ENCODE measurements around the gene DUOXA1.
"Not testable (repeated sequence)": the region's sequence is repeated elsewhere in the genome, so short reads cannot be mapped to it uniquely, and the experiment has no call there.

DNA sequence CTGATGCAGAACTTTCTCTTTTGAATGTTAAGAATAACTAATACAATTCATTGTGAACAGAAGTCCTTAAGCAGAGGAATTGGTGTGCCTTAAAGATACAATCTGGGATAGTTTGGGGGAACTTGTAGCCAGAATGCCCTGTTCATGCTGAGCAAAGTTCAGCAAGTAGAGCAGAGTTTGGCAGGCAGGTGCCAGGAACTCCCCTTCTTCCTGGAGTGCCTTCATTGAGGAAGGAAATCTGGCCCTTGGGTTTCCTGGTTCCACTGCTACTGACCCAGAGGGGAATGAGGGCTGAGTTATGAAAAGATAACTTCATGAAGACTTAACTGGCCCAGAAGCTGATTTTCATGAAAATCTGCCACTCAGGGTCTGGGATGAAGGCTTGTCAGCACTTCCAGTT is 56.1 kb downstream of the DUOXA1 start:
- TF ChIP-seq, protein P1, sequence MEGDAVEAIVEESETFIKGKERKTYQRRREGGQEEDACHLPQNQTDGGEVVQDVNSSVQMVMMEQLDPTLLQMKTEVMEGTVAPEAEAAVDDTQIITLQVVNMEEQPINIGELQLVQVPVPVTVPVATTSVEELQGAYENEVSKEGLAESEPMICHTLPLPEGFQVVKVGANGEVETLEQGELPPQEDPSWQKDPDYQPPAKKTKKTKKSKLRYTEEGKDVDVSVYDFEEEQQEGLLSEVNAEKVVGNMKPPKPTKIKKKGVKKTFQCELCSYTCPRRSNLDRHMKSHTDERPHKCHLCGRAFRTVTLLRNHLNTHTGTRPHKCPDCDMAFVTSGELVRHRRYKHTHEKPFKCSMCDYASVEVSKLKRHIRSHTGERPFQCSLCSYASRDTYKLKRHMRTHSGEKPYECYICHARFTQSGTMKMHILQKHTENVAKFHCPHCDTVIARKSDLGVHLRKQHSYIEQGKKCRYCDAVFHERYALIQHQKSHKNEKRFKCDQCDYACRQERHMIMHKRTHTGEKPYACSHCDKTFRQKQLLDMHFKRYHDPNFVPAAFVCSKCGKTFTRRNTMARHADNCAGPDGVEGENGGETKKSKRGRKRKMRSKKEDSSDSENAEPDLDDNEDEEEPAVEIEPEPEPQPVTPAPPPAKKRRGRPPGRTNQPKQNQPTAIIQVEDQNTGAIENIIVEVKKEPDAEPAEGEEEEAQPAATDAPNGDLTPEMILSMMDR (IDR thresholded peaks at IDR 0.05 in 4 of 5, conservative IDR thresholded peaks at IDR 0.05 in 1 of 5): not testable (repeated sequence)
- TF ChIP-seq POLR2A (IDR thresholded peaks at IDR 0.05): not testable (repeated sequence)
